Neutrophil (primary cell): ENCODE measurements around the gene ZNF670.
"Not testable (repeated sequence)": the region's sequence is repeated elsewhere in the genome, so short reads cannot be mapped to it uniquely, and the experiment has no call there.

ENCODE experiments used
- H3K27ac ChIP-seq: fragments of 200-600 bp; sonication (generic); 2 replicates; pipeline ENCODE4 v1.5.1; 2016; ENCODE audit warnings: mild to moderate bottlenecking, moderate library complexity
- H3K27me3 ChIP-seq: fragments of 200-600 bp; sonication (generic); 2 replicates; pipeline ENCODE4 v1.6.0; 2016; ENCODE audit warnings: mild to moderate bottlenecking
- H3K36me3 ChIP-seq: fragments of 200-600 bp; sonication (generic); 2 replicates; pipeline ENCODE4 v1.5.1; 2017
- H3K4me1 ChIP-seq, 2 experiments: fragments of 200-600 bp in 1 of 2; sonication (generic) in 1 of 2; 1 replicate in 1 of 2; 2 replicates in 1 of 2; pipeline versions ENCODE4 v1.5.1 to v1.6.1; 2013 to 2016; ENCODE audit warnings: low read depth in 1 of 2, low read length in 1 of 2, mild to moderate bottlenecking in 1 of 2, moderate library complexity in 1 of 2; ENCODE audit not compliant: control insufficient read depth in 1 of 2, insufficient read depth in 1 of 2
- H3K4me3 ChIP-seq, 2 experiments: fragments of 200-600 bp in 1 of 2; sonication (generic) in 1 of 2; 1 replicate in 1 of 2; 2 replicates in 1 of 2; pipeline ENCODE4 v1.5.1; 2013 to 2016; ENCODE audit warnings: low read depth in 1 of 2, low read length in 1 of 2, mild to moderate bottlenecking in 1 of 2, moderate library complexity in 1 of 2
- H3K9me3 ChIP-seq: fragments of 200-600 bp; sonication (generic); 2 replicates; pipeline ENCODE4 v1.5.1; 2016
- CTCF ChIP-seq: fragments of 200-600 bp; sonication (generic); IDR thresholded peaks from 2 replicates; pipeline ENCODE4 v1.5.1; 2016; ENCODE audit warnings: antibody characterized with exemption

Gene ZNF670

GRCh38 chr1:247078258-247079140 lies at the start of gene ZNF670:
TSS of gene ZNF670 (minus strand) at chr1:247078811. CDS start at chr1:247078596, 215 bp downstream.
- no peak for TF ChIP-seq CTCF
- peaks cover 20% of the 10 kb centered on the region for H3K27me3 ChIP-seq
- H3K9me3 ChIP-seq = no peaks in the 10 kb centered on the region
- H3K4me1 ChIP-seq = peaks cover 23% of the 10 kb centered on the region in 2 experiments
- no peaks in the 10 kb centered on the region for H3K36me3 ChIP-seq
- peak within 1 kb of the TSS; percentile 74 to 82 for H3K4me3 ChIP-seq
- H3K27ac ChIP-seq = peak within 1 kb of the TSS; percentile 13

DNA sequence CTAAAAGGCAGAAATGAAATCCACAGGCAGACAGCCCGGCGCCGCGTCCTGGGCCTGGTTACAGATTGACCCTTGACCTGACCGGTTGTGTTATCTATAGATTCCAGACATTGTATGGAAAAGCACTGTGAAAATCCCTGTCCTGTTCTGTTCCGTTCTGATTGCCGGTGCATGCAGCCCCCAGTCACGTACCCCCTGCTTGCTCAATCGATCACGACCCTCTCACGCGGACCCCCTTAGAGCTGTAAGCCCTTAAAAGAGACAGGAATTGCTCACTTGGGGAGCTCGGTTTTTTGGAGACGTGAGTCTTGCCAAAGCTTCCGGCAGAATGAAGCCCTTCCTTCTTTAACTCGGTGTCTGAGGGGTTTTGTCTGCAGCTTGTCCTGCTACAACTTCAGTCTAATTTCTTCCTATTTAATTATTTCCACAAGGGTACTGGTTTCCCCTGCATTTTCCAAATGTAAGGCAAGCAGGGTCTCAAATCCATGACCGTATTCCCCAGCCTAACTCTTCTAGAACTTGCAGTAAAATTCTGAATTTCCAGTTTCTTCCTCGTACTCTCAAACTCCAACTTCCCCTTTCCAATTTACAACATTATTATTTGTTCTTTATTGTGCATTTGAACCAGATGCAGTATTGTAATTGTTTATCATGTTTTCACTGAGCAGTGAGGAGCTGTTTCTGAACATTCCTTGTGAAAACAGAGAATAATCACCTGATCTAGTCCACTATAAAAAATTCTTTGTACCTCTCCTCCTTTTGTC lies 49.1 kb upstream of the ZNF670 start:
- H3K4me3 ChIP-seq, H3K4me1 ChIP-seq, H3K36me3 ChIP-seq, H3K27me3 ChIP-seq, H3K9me3 ChIP-seq: not testable (repeated sequence)
- H3K27ac ChIP-seq = peak overlapping the region; percentile 64

DNA sequence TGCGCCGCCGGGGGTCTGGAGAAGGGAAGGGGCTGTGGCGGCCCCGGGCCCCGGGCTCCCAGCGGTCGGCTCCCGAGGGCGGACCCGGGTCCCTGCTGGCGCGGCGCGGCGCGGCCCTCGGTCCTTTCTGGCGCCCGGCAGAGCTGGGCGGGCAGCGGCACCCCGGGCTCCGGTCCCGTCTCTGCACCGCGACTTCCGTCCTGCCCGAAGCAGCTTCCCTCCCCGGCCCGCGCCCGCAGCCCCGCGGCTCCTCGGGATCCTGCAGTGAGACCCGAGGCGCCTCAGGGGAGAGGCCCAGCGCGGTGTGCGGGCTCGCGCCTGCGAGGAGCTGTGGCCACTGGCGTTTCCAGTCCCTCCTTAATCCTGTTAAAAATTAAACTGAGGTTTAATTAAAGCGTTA lies 48.0 kb upstream of the ZNF670 start:
- not testable (repeated sequence) for H3K4me1 ChIP-seq, H3K27me3 ChIP-seq, H3K9me3 ChIP-seq, H3K4me3 ChIP-seq, H3K27ac ChIP-seq, H3K36me3 ChIP-seq

DNA sequence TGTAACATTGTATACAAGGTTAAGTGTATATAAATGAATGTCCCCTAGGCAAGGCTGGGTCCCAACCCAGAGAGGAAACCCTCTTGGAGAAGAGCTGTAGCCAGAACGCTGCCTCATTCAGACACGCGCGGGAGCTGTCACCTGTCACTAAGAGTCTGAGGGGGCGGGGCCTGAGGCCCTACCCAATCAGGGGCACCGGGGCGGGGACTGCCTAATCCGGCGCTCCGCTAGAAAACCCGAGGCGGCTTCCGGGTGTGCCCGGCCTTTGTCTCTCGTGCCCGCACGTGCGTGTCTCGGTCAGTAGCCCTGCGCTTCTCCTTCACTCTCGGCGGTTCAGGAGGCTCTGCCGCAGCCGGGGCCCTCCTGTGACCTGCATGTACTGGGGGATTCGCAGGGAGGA lies 47.6 kb upstream of the ZNF670 start:
- H3K27ac ChIP-seq, H3K4me1 ChIP-seq, H3K27me3 ChIP-seq, H3K4me3 ChIP-seq, H3K36me3 ChIP-seq, H3K9me3 ChIP-seq: not testable (repeated sequence)

- no peaks in the 10 kb centered on the region for H3K9me3 ChIP-seq
- no peaks in the 10 kb centered on the region for H3K36me3 ChIP-seq
- no peaks in the 10 kb centered on the region for H3K27me3 ChIP-seq
- no peak overlapping the region for H3K27ac ChIP-seq
- TF ChIP-seq CTCF = no peak
- no peaks in the 10 kb centered on the region for H3K4me1 ChIP-seq
- no peak overlapping the region for H3K4me3 ChIP-seq
These were observed 42.8 kb upstream of the ZNF670 start for GRCh38 chr1:247121382-247121781.

- H3K27me3 ChIP-seq, H3K4me1 ChIP-seq, H3K9me3 ChIP-seq, H3K4me3 ChIP-seq, H3K27ac ChIP-seq, H3K36me3 ChIP-seq: not testable (repeated sequence)
These were observed 41.7 kb upstream of the ZNF670 start for GRCh38 chr1:247120408-247120668.

DNA sequence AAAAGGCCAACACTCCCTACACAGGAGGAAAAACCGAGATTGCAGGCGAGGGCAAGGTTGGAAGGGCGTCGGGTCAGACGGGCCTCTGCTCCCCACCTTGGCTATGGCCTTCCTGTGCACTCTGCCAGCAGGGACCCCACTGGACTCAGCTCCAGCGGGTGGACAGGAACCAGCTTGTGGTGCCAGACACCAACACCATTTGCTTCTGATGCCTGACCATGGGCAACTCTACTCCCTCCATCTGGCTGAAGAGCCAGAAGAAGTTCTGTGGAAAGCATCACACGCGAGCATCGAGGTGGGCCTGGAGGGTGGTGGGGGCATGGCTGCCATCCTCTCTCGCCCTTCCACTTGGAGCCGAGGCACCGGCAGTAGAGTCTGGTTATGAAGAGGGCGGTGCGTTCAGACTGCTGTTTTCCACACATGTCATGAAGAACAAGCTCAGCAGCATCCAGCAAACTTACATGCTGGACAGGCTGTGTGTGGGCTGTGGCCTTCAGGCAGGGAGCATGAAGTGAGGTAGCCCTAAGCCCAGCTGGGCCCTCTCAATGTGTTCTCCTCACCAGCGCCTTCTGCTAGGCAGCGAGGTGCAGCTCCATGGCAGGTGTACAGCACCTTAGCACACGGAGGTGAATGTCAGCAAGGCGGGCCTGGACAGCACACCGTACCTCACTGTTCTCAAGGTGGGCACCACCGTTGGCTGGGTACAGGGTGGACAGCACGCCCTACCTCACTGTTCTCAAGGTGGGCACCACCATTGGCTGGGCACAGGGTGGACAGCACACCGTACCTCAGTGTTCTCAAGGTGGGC lies 41.2 kb upstream of the ZNF670 start:
- H3K4me3 ChIP-seq = no peak overlapping the region
- H3K36me3 ChIP-seq = no peaks in the 10 kb centered on the region
- TF ChIP-seq CTCF = no peak
- H3K27ac ChIP-seq = no peak overlapping the region
- peaks cover 4% of the 10 kb centered on the region for H3K27me3 ChIP-seq
- no peaks in the 10 kb centered on the region for H3K4me1 ChIP-seq
- no peaks in the 10 kb centered on the region for H3K9me3 ChIP-seq
